ENCODE results near the gene UBE2J2. TPM values are rescaled to one million over a fixed set of nuclear protein-coding genes. Genes with fewer than 3 reads are reported as not detected.

Gene UBE2J2
- total RNA-seq, 6 experiments from 2014 or later, result 56.2 to 67.9 (median 61.1) TPM

- no peaks in the 10 kb centered on the region for H3K9me3 Mint-ChIP-seq
- H3K27me3 Mint-ChIP-seq (ENCODE audit: insufficient read depth), result peaks cover 4% of the 10 kb centered on the region
- DNase-seq, result no peak
- no peak overlapping the region for H3K27ac Mint-ChIP-seq
- no peak for TF ChIP-seq CTCF (IDR thresholded peaks at IDR 0.05)
- no peaks in the 10 kb centered on the region for H3K4me1 Mint-ChIP-seq (ENCODE audit: low read depth)
- H3K4me3 Mint-ChIP-seq, result no peak overlapping the region
- H3K36me3 Mint-ChIP-seq (ENCODE audit: low read depth), result no peaks in the 10 kb centered on the region
These were observed 33.9 kb downstream of the UBE2J2 start for GRCh38 chr1:1239614-1240347.

DNA sequence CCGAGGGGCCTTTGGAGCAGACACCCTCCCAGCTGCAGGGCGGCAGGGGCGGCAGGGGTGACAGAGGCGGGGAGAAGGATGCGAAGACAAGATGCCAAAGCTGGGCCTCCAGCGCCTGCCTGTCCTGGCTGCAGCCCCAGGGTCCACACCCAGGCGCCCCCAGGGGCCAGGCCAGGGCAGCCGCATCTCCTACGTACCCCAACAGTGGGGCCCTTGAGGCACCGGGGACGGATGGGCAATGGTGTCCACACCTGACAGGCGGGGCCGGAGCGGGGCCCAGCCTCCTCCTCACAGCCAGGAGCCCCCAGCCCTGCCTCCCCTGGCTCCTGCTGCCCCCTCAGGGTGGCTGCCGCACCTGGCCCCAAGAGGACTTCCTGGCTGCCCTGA, 34.4 kb downstream of the UBE2J2 start:
- peaks cover 5% of the 10 kb centered on the region; the same call in 1 of the 2 replicates for H3K36me3 Mint-ChIP-seq (ENCODE audit: low read depth)
- H3K4me1 Mint-ChIP-seq (ENCODE audit: low read depth), result peaks cover 5% of the 10 kb centered on the region
- H3K27ac Mint-ChIP-seq, result no peak overlapping the region
- H3K9me3 Mint-ChIP-seq, result no peaks in the 10 kb centered on the region
- TF ChIP-seq CTCF (IDR thresholded peaks at IDR 0.05), result no peak
- H3K4me3 Mint-ChIP-seq, result no peak overlapping the region
- DNase-seq, result no peak
- H3K27me3 Mint-ChIP-seq (ENCODE audit: insufficient read depth), result peaks cover 4% of the 10 kb centered on the region

DNA sequence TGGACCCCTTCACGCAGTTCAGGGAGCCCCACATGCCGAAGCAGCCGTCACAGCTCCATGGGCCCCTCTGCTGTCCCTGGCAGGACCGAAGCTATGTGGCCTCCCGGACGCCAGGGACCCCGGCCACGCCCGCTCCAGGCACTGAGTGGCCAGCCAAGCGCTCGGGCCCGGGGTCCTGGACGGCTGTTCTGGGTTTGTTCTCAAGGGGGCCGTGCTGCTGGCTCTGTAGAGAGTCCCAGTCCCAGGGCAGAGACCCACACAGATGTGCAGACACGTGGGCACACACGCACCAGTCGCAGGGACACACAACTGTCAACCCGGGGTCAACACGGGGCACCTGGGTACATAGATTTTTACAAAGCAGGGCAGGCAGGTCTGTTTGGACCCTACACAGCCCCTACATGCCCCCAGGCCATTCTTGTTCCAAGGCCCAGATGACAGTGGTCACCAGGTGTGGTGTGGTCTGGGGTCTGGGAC, 34.9 kb downstream of the UBE2J2 start:
- DNase-seq, result no peak
- Mint-ChIP-seq H3K4me1 (ENCODE audit: low read depth) (peaks cover 10% of the 10 kb centered on the region), H3K27ac (no peak overlapping the region), H3K36me3 (ENCODE audit: low read depth) (peaks cover 9% of the 10 kb centered on the region), H3K4me3 (no peak overlapping the region), H3K27me3 (ENCODE audit: insufficient read depth) (peaks cover 4% of the 10 kb centered on the region), H3K9me3 (peaks cover 1% of the 10 kb centered on the region; the same call in 1 of the 2 replicates)
- no peak for TF ChIP-seq CTCF (IDR thresholded peaks at IDR 0.05)

DNA sequence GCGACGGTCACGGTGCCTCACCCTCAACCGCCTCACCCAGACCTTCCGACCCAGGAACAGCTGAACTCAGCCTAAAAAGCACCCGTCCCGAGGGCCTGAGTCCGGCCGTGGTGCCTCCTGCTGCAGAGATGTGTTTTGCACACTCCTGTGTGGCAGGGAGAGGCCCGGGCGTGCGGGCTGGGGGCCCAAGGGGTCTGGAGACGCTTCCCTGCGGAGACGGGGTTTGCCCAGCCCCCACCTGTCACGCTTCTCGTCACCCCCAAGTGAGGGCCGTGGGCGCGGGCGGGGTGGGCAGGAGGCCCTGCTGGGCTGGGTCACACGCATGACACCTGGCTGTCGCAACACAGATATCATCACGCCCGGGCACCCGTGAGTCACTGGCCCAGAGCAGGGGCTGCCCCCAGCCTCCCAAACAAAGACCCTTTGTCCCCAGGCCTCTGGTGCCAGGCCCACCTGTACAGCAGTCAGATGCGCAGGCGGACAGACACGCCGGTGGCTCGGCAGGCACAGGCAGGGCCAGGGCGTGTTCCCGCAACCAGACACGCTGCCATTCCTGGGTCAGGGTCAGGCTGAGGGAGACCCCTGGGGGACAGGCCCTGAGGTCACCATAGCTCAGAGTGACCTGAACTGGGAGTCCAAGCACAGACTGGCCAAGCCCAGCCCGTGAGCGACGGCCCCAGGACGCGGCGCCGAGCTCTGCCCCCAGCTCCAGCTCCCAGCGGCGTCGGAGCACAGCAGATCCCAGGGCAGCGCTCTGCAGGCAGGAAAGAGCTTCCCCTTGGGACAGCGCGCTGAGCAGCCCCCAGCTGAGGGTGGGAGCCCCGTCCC, 35.6 kb downstream of the UBE2J2 start:
- DNase-seq, result no peak
- Mint-ChIP-seq H3K27ac (no peak overlapping the region), H3K27me3 (ENCODE audit: insufficient read depth) (peaks cover 6% of the 10 kb centered on the region), H3K36me3 (ENCODE audit: low read depth) (peaks cover 15% of the 10 kb centered on the region), H3K9me3 (peaks cover 6% of the 10 kb centered on the region), H3K4me3 (no peak overlapping the region), H3K4me1 (ENCODE audit: low read depth) (peaks cover 16% of the 10 kb centered on the region)
- no peak for TF ChIP-seq CTCF (IDR thresholded peaks at IDR 0.05)

DNA sequence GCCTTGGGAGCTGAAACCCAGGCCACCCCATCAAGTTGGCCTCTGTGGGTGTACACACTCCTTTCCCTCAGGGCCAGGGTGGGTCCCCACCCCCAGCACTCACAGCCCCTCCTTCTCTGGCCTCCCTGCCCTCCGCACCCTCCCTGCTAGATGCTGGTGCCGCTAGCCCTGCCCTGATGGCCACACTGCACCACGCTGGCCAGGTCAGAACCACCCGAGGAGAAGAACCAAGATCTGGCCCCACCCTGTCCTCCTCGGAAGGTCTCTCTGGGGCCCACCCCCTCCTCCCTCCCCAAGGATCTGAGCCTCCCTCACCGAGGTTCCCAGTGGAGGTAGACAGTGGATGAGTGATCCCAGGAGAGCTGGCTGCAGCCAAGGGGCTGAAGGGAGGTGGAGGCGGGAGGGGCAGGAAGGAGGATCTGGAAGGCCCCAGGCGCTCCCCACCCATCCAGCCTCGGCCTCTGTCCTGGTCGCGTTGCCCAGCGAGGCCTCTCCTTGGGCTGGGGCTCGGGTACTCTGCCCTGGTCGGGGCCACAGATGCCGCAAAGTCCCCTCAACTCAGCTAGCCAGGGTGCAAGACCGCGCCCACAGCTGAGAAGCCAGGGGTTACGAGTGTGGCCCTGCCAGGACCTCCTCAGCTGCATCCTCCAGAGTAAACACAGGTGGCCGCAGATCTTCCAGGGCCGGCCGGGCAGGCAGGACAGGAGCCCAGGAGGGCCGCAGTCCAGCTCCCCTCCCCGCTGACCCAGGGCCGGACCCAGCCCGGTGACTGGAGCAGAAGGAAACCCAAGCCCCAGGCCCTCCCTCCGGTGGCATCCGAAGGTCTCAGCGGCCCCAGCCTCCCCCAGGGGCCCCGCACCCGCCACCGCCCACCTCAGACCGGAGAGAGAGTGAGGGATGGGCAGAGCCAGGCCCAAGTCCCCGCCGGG, 36.4 kb downstream of the UBE2J2 start:
- TF ChIP-seq CTCF (IDR thresholded peaks at IDR 0.05), result no peak
- no peak overlapping the region for H3K27ac Mint-ChIP-seq
- peaks cover 6% of the 10 kb centered on the region for H3K9me3 Mint-ChIP-seq
- no peak overlapping the region for H3K4me3 Mint-ChIP-seq
- H3K4me1 Mint-ChIP-seq (ENCODE audit: low read depth), result peaks cover 16% of the 10 kb centered on the region
- H3K36me3 Mint-ChIP-seq (ENCODE audit: low read depth), result peaks cover 15% of the 10 kb centered on the region
- peaks cover 6% of the 10 kb centered on the region for H3K27me3 Mint-ChIP-seq (ENCODE audit: insufficient read depth)
- DNase-seq, result no peak

Measured in HFFc6 (cell line).